H54 (cell line): ENCODE data around the gene JAG1.
"Not testable (repeated sequence)": the region's sequence is repeated elsewhere in the genome, so short reads cannot be mapped to it uniquely, and the experiment has no call there.

Experiments used
- DNase-seq: peaks from one replicate; pipeline ENCODE4 v3.0.0; 2011; ENCODE audit warnings: low spot score, mixed read lengths; ENCODE audit not compliant: insufficient read length
- FAIRE-seq: peaks from 3 replicates; lab custom pipeline; 2011; peaks lifted over from hg19 to GRCh38; lab: Jason Lieb, UNC
- POLR2A ChIP-seq: IDR thresholded peaks from 2 replicates; pipeline ENCODE4 v1.6.1; 2011; ENCODE audit warnings: low read depth, mild to moderate bottlenecking, low read length

JAG1 gene

DNA sequence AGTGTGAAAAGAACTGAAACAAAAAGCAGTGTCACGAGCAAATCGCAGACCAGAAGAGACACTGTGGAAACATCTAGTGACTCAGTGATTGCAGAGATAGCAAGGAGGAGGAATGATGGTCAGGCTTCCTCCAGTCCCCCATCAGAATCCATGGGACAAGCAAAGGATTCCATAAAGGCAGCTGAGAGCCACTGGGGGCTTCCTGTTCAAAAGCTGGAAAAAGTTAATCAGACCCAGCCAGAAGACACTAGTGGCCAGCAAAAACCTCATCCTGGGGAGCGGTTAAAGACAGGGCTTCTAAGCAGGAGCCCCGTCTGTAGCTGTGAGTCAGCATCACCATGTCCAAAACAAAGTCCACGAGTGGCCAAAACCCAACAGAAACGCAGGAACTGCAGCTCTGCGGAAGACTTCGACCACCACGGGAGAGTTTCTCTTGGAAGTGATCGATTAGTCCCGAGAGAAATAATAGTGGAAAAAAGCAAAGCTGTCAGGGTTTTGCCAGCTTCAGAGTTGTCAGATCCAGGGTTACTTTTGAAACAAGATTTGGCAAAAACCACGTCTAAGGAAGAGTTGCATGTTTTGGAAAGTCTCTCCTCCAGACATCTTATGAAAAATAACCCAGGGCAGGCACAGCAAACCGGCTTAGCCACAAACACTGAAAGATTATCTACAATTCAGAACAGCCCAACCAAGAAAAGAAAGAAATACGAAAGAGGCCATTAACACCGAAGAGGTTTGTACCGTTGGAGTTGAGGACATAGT lies 51.0 kb downstream of the JAG1 start:
- no peak for TF ChIP-seq POLR2A
- FAIRE-seq (no peak), DNase-seq (no peak)

- FAIRE-seq (no peak), DNase-seq (no peak)
- no peak for TF ChIP-seq POLR2A
Measured at GRCh38 chr20:10621149-10621548, 52.6 kb downstream of the JAG1 start.

- peak; percentile 28 for DNase-seq
- no peak for TF ChIP-seq POLR2A
- no peak for FAIRE-seq
Measured at GRCh38 chr20:10619427-10619826, 54.4 kb downstream of the JAG1 start.

DNA sequence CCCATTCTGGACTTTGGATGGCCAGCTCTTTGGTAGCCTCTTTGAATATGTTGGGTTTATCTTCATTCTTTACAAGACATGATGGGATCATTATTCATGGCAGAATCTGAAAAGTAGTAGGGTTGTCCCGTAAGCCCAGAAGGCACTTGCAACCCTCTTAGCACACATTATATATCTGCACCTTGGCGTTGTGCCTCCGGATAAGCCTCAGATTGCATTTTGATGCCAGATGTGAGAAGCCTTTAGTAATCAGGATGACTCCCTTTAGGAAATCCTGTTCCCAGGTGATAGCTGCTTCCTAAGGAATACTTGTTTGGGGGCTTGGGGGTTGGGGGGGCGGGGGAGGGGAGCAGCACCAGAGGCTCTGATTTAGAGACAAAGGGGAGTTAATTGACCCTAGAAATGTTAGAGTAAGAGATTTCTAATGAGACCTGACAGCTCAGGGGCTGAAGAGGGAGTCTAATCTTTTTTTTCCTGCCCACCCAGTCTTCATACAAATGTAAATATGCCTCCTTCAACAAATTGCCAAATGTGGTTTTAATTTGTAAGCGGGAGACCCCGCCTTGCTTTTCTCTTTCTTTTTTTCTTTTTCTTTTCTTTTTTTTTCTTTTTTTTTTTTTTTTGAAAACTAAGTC lies 55.1 kb downstream of the JAG1 start:
- no peak for DNase-seq
- no peak for TF ChIP-seq POLR2A
- no peak for FAIRE-seq

- FAIRE-seq, DNase-seq: not testable (repeated sequence)
Measured at GRCh38 chr20:10617549-10618133, 56.2 kb downstream of the JAG1 start.

GRCh38 chr20:10616212-10616611 lies 57.6 kb downstream of the JAG1 start:
- DNase-seq (no peak), FAIRE-seq (no peak)
- TF ChIP-seq POLR2A, result no peak

DNA sequence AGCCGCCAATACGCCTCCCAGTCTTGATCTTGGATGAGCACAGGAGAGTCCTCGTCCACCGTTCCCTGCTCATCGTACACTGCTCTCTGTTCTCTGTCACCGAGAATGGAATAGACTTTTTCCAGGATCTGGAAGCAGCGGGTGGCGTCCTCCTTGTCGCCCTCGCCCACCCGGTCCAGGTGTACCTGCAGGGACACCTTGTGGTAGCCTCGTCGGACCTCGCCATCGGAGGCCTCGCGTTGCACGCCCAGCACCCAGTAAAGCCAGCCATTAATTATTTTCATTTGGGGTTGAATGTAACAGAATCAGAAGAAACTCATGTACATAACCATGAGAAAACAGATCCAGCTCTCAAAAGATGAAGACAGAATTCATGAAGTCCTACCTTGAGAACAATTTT lies 59.9 kb downstream of the JAG1 start:
- no peak for FAIRE-seq
- no peak for TF ChIP-seq POLR2A

GRCh38 chr20:10613426-10613825 lies 60.4 kb downstream of the JAG1 start:
- FAIRE-seq, DNase-seq: not testable (repeated sequence)

More for the DNA sequence above, 59.9 kb downstream of the JAG1 start:
- DNase-seq, result no peak

DNA sequence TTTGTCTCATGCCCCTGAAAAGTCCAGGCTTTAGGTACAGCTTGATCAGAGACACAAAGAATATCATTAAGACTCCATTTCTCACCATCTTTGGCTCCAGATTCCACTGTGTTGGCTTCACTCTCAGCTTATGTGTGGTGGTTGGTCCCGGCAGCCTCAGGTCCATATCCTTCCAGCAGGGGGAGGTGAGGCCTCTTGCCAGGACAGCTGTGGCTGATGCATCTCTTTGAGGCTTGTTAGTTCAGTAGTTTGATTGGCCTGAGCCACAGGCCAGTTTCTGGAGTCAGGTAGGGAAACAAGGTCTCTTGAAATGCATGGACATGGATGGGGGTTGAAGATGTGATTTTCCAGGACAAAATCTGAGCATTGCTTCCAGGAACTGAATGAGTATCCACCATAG lies 62.4 kb downstream of the JAG1 start:
- no peak for DNase-seq
- TF ChIP-seq POLR2A, result no peak
- FAIRE-seq, result no peak

- TF ChIP-seq POLR2A, result no peak
- DNase-seq, result no peak
- no peak for FAIRE-seq
Measured at GRCh38 chr20:10610251-10610650, 63.5 kb downstream of the JAG1 start.

DNA sequence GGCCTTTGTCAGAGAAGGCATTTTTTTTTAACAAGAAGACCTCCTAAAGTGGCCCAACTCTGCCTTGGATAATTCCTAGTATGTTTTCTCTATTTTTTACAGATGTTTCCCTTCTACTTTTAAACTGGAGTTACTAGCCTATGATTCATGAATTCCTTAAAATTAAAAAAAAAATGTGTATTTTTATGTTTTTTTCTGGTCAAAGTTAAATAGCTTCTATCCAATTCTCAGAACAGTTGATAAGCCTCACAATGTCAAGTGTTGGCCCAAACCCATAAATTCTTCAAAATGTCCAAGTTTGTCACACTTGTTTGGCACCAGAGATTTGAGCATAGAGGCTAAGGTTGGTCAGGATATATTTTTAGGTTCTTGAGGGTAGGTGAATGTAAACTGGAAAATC lies 64.0 kb downstream of the JAG1 start:
- TF ChIP-seq POLR2A, result no peak
- FAIRE-seq (no peak), DNase-seq (no peak)

DNA sequence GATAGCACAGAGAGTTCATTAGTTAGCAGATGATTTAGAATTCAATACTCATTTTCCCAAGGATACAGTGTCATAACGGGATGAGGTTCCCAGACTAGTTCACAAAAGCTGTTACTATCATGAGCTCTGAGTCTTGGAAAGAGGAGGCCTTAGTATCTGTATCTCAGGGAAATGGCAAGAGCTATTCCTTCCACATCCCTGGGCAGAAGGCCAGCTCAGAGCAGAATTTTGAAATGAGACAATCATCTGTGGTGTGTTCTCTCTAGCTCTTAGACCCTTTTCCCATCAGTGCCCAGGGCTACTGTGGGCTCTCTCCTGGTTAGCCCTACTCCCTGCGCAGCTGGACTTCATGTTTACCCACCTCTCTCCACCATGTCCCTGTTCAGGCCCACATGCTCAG lies 64.5 kb downstream of the JAG1 start:
- TF ChIP-seq POLR2A, result no peak
- DNase-seq (no peak), FAIRE-seq (no peak)

- TF ChIP-seq POLR2A, result no peak
- FAIRE-seq, result no peak
Measured at GRCh38 chr20:10605547-10606195, 68.1 kb downstream of the JAG1 start.

GRCh38 chr20:10604865-10605440 lies 68.8 kb downstream of the JAG1 start:
- FAIRE-seq (no peak), DNase-seq (no peak)
- no peak for TF ChIP-seq POLR2A

More at GRCh38 chr20:10605547-10606195, 68.1 kb downstream of the JAG1 start:
- DNase-seq, result no peak
